Measurements from ENCODE around the gene DLGAP5.

- TF ChIP-seq CTCF (IDR thresholded peaks at IDR 0.05; ENCODE audit: insufficient read depth, low read length, poor library complexity, severe bottlenecking) (no peak), EZH2phosphoT487 (conservative IDR thresholded peaks at IDR 0.05; ENCODE audit: low read length) (no peak)
These were observed 63.9 kb downstream of the DLGAP5 start for GRCh38 chr14:55127460-55127951.
